ENCODE results near the gene ASIC3. TPM values are rescaled to one million over a fixed set of nuclear protein-coding genes. Genes with fewer than 3 reads are reported as not detected.

Gene ASIC3
- total and polyA plus RNA-seq, 2 donors (not counting 3 experiments of a cell fraction or from before 2014, with no cell fraction given) = 0.69 to 0.70 TPM

- CTCF ChIA-PET = interaction anchor here (0.8 to 9.4 kb wide), 7 partner anchors 9 to 105 kb away, joined by 3 to 107 read pairs (median 3); partner anchors contain the start of gene ATG9B
- FAIRE-seq = peak; percentile 95
- H3K9me1 ChIP-seq (replicated peaks; ENCODE audit: control insufficient read depth, extremely low read depth, insufficient read depth, low read length) = no peaks in the 10 kb centered on the region
- peak overlapping the region; percentile 8 for H3K9ac ChIP-seq (replicated peaks; ENCODE audit: extremely low read depth, insufficient read depth, low read length)
- H3K27me3 ChIP-seq (ENCODE audit: control insufficient read depth in 2 of 2, insufficient read depth in 2 of 2, low read length in 2 of 2) = no peaks in the 10 kb centered on the region
- peak; percentile 60 for TF ChIP-seq FOS (IDR thresholded peaks at IDR 0.05; ENCODE audit: borderline replicate concordance, insufficient read depth, low read length)
- peak; percentile 50 for TF ChIP-seq JUN (IDR thresholded peaks at IDR 0.05; ENCODE audit: borderline replicate concordance, insufficient read depth, insufficient read length, low read depth)
- TF ChIP-seq MYC (IDR thresholded peaks at IDR 0.05; ENCODE audit: low read depth, low read length) = peak; percentile 33
- TF ChIP-seq POLR2AphosphoS5 (IDR thresholded peaks at IDR 0.05; ENCODE audit: insufficient read depth, low read depth, low read length) = peak; percentile 55
- no peak for TF ChIP-seq POLR2A (IDR thresholded peaks at IDR 0.05; ENCODE audit: low read depth, low read length)
- TF ChIP-seq EZH2 (IDR thresholded peaks at IDR 0.05; ENCODE audit: borderline replicate concordance, low read depth, low read length, severe bottlenecking) = no peak
- POLR2A ChIA-PET = no interaction called here
- H3K9me3 ChIP-seq (replicated peaks; ENCODE audit: control insufficient read depth, insufficient read depth, low read length) = no peaks in the 10 kb centered on the region
- no peaks in the 10 kb centered on the region for H3K79me2 ChIP-seq (ENCODE audit: control insufficient read depth, insufficient read depth, low read length)
- H3K27ac ChIP-seq (ENCODE audit: insufficient read depth, low read depth, low read length) = peak overlapping the region; percentile 44
- H4K20me1 ChIP-seq (replicated peaks; ENCODE audit: control insufficient read depth, extremely low read depth, insufficient read depth, low read length) = no peaks in the 10 kb centered on the region
- H2AFZ ChIP-seq (ENCODE audit: low read depth, low read length) = no peak overlapping the region
- peaks cover 0 to 36% of the 10 kb centered on the region in 2 experiments for H3K36me3 ChIP-seq (ENCODE audit: control insufficient read depth in 2 of 2, extremely low read depth in 1 of 2, insufficient read depth in 2 of 2, low read length in 2 of 2)
- BruUV-seq (replicated peaks) = no TSS peak
- peak; percentile 98 for DNase-seq (ENCODE audit: low read depth, low spot score)
- intact Hi-C loops (cut with micrococcal nuclease) = loop anchor here (1.0 kb wide), 1 partner anchor 9 kb away; no protein-coding TSS in a partner anchor
- H3K4me3 ChIP-seq (replicated peaks in 1 of 3; ENCODE audit: insufficient read depth in 1 of 3, low read depth in 1 of 3, low read length in 3 of 3) = no peak overlapping the region
- peak overlapping the region; percentile 11 for H3K4me2 ChIP-seq (ENCODE audit: insufficient read depth, low read length)
- dilution Hi-C loops (cut with MboI; ENCODE audit: extremely low pct_ligation_motif_present, low sequenced_read_pairs) = no loop called here
- peaks cover 48% of the 10 kb centered on the region for H3K4me1 ChIP-seq (ENCODE audit: control insufficient read depth, extremely low read depth, insufficient read depth, low read length)
Observed at GRCh38 chr7:151003572-151003971, 44.8 kb upstream of the ASIC3 start.

GRCh38 chr7:151005566-151005965, 42.8 kb upstream of the ASIC3 start:
- H3K27ac ChIP-seq (ENCODE audit: insufficient read depth, low read depth, low read length) = no peak overlapping the region
- POLR2A ChIA-PET = no interaction called here
- TF ChIP-seq MYC (IDR thresholded peaks at IDR 0.05; ENCODE audit: low read depth, low read length) (no peak), MAX (IDR thresholded peaks at IDR 0.05; ENCODE audit: insufficient read depth, insufficient read length) (no peak), GATA2 (IDR thresholded peaks at IDR 0.05; ENCODE audit: insufficient read depth, insufficient read length, low read depth, low read length) (no peak), FOS (IDR thresholded peaks at IDR 0.05; ENCODE audit: borderline replicate concordance, insufficient read depth, low read length) (no peak), EZH2 (IDR thresholded peaks at IDR 0.05; ENCODE audit: borderline replicate concordance, low read depth, low read length, severe bottlenecking) (no peak), CTCF (IDR thresholded peaks at IDR 0.05; ENCODE audit: extremely low read depth in 1 of 2, insufficient read depth in 1 of 2, low read depth in 1 of 2, low read length in 2 of 2) (no peak), POLR2A (IDR thresholded peaks at IDR 0.05; ENCODE audit: low read depth, low read length) (no peak), JUN (IDR thresholded peaks at IDR 0.05; ENCODE audit: borderline replicate concordance, insufficient read depth, insufficient read length, low read depth) (no peak), POLR2AphosphoS5 (IDR thresholded peaks at IDR 0.05; ENCODE audit: insufficient read depth, low read depth, low read length) (no peak)
- peaks cover 52% of the 10 kb centered on the region for H3K4me1 ChIP-seq (ENCODE audit: control insufficient read depth, extremely low read depth, insufficient read depth, low read length)
- no peaks in the 10 kb centered on the region for H3K79me2 ChIP-seq (ENCODE audit: control insufficient read depth, insufficient read depth, low read length)
- no peaks in the 10 kb centered on the region for H3K9me3 ChIP-seq (replicated peaks; ENCODE audit: control insufficient read depth, insufficient read depth, low read length)
- no peaks in the 10 kb centered on the region for H3K27me3 ChIP-seq (ENCODE audit: control insufficient read depth in 2 of 2, insufficient read depth in 2 of 2, low read length in 2 of 2)
- H3K9me1 ChIP-seq (replicated peaks; ENCODE audit: control insufficient read depth, extremely low read depth, insufficient read depth, low read length) = no peaks in the 10 kb centered on the region
- DNase-seq (ENCODE audit: low read depth, low spot score) (no peak), FAIRE-seq (no peak)
- no peaks in the 10 kb centered on the region for H4K20me1 ChIP-seq (replicated peaks; ENCODE audit: control insufficient read depth, extremely low read depth, insufficient read depth, low read length)
- H2AFZ ChIP-seq (ENCODE audit: low read depth, low read length) = no peak overlapping the region
- dilution Hi-C loops (cut with MboI; ENCODE audit: extremely low pct_ligation_motif_present, low sequenced_read_pairs) = no loop called here
- no peak overlapping the region for H3K4me3 ChIP-seq (replicated peaks in 1 of 3; ENCODE audit: insufficient read depth in 1 of 3, low read depth in 1 of 3, low read length in 3 of 3)
- intact Hi-C loops (cut with micrococcal nuclease) = no loop called here
- no TSS peak for BruUV-seq (replicated peaks)
- H3K4me2 ChIP-seq (ENCODE audit: insufficient read depth, low read length) = no peak overlapping the region
- H3K9ac ChIP-seq (replicated peaks; ENCODE audit: extremely low read depth, insufficient read depth, low read length) = no peak overlapping the region
- H3K36me3 ChIP-seq (ENCODE audit: control insufficient read depth in 2 of 2, extremely low read depth in 1 of 2, insufficient read depth in 2 of 2, low read length in 2 of 2) = peaks cover 0 to 32% of the 10 kb centered on the region in 2 experiments
- CTCF ChIA-PET = interaction anchor here (0.7 to 9.4 kb wide), 4 partner anchors 11 to 19 kb away, joined by 3 to 107 read pairs (median 5); partner anchors contain the start of gene ATG9B

Measured in endothelial cell of umbilical vein (primary cell).